ENCODE data around the gene OR2L8.

- no peak for TF ChIP-seq CTCF (IDR thresholded peaks at IDR 0.05)
- TF ChIP-seq POLR2A (IDR thresholded peaks at IDR 0.05): no peak
Measured at GRCh38 chr1:247906504-247907047, 42.1 kb upstream of the OR2L8 start.
